Effector memory CD8-positive, alpha-beta T cell (primary cell): Measurements from ENCODE around the gene DUSP15.

ENCODE experiments used
- ATAC-seq: fragments of 150-1000 bp; cut with Tn5 transposase; replicated peaks from 2 replicates; pipeline ENCODE4 v1.10.0; 2021; ENCODE audit warnings: mild to moderate bottlenecking, moderate library complexity
- DNase-seq, 3 experiments: peaks; one replicate each; pipeline ENCODE4 v3.0.0; 2021
- H3K27ac Mint-ChIP-seq, 2 donors: one replicate each; pipeline ENCODE4 v1.8.0; 2022; ENCODE audit warnings: mild to moderate bottlenecking in 2 of 2, mixed read lengths in 2 of 2, moderate library complexity in 2 of 2
- H3K27me3 Mint-ChIP-seq, 2 donors: one replicate each; pipeline ENCODE4 v1.8.0; 2022; ENCODE audit warnings: mixed read lengths in 2 of 2
- H3K36me3 Mint-ChIP-seq: one replicate; pipeline ENCODE4 v1.8.0; 2022; ENCODE audit warnings: mild to moderate bottlenecking, moderate library complexity, mixed read lengths; ENCODE audit not compliant: insufficient read depth
- H3K4me1 Mint-ChIP-seq, 2 donors: one replicate each; pipeline ENCODE4 v1.8.0; 2022; ENCODE audit warnings: low read depth in 2 of 2, mixed read lengths in 2 of 2
- H3K4me3 Mint-ChIP-seq, 2 donors: one replicate each; pipeline ENCODE4 v1.8.0; 2022; ENCODE audit warnings: mild to moderate bottlenecking in 2 of 2, mixed read lengths in 2 of 2, moderate library complexity in 2 of 2
- H3K9me3 Mint-ChIP-seq, 2 donors: one replicate each; pipeline ENCODE4 v1.8.0; 2022; ENCODE audit warnings: mixed read lengths in 2 of 2

The DUSP15 gene

DNA sequence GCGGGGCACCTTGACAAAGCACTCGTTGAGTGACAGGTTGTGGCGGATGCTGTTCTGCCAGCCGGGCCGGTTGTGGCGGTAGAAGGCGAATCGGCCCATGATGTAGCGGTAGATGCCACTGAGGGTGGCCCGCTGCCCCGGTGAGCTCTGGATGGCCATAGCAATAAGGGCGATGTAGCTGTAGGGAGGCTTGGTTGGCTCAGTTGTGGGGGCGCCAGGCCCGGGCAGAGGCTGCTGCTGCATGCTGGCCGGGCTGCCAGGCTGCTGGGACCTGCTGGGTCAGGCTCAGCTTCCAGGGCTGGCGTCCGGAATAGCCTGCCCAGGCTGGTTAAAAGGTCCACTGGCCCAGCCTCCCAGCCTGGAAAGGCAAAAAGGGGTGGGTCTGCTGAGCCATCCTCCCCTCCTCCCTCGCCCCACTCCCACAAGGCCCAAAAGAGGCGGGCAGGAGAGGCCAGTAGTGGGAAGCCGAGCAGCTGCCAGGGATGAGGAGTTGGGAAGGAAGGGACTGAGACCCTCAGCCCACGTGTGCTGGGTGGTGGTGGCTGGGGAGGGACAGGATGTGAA, 24.9 kb downstream of the DUSP15 start, which contains the start of gene FOXS1:
FOXS1 (minus strand) TSS at position 305 of the 564 bp plus-strand sequence; CDS start at position 243, 62 bp downstream.
- Mint-ChIP-seq H3K27me3 (peaks cover 5 to 11% of the 10 kb centered on the region in 2 donors), H3K4me3 (no peak within 1 kb of the TSS), H3K4me1 (no peaks in the 10 kb centered on the region), H3K9me3 (no peaks in the 10 kb centered on the region), H3K27ac (no peak within 1 kb of the TSS), H3K36me3 (no peaks in the 10 kb centered on the region)
- DNase-seq, result no peak
- peak; percentile 19 for ATAC-seq

DNA sequence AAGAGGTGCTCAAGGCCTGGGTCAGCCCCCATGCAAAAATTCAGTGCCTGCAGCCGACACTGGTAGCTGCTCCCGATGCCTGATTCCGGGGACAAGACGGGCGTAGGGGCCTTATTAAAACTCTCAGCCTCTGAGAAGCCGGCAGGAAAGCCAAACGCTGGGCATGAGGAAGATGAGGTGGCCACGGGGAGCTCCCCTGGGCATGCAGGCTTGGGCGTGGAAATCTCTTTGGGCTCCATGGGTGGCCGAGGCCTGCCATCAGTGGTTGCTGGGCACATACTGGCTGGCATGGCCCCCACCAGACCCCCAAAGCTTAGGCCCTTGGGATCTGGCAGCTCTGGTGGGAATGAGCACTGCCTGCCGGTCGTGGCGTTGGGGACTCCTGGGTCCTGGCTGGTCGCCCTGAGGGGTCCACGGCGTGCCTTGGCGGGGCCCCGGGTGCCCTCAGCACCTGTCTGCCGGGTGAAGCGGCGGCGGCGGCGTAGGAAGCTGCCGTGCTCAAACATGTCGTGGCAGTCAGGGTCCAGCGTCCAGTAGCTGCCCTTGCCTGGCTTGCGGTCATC, 25.5 kb downstream of the DUSP15 start:
- peak; percentile 18 for ATAC-seq
- no peaks in the 10 kb centered on the region for H3K9me3 Mint-ChIP-seq

GRCh38 chr20:31843881-31844280, 26.4 kb downstream of the DUSP15 start:
- Mint-ChIP-seq H3K4me3 (no peak overlapping the region), H3K27ac (peak overlapping the region in 1 of 2 donors; percentile 28), H3K9me3 (no peaks in the 10 kb centered on the region), H3K27me3 (peaks cover 0 to 5% of the 10 kb centered on the region in 2 donors), H3K4me1 (no peaks in the 10 kb centered on the region), H3K36me3 (no peaks in the 10 kb centered on the region)
- peak; percentile 30 for ATAC-seq
- no peak for DNase-seq

More for the DNA sequence above, 25.5 kb downstream of the DUSP15 start:
- H3K36me3 Mint-ChIP-seq, result no peaks in the 10 kb centered on the region
- H3K27ac Mint-ChIP-seq, result no peak overlapping the region
- no peak for DNase-seq
- H3K4me3 Mint-ChIP-seq, result no peak overlapping the region
- H3K4me1 Mint-ChIP-seq, result no peaks in the 10 kb centered on the region
- peaks cover 0 to 7% of the 10 kb centered on the region in 2 donors for H3K27me3 Mint-ChIP-seq

- H3K27me3 Mint-ChIP-seq, result no peaks in the 10 kb centered on the region
- H3K27ac Mint-ChIP-seq, result peak overlapping the region in 1 of 2 donors; percentile 28
- ATAC-seq, result peak; percentile 10
- no peak overlapping the region for H3K4me3 Mint-ChIP-seq
- H3K9me3 Mint-ChIP-seq, result no peaks in the 10 kb centered on the region
- no peak for DNase-seq
- H3K4me1 Mint-ChIP-seq, result no peaks in the 10 kb centered on the region
- H3K36me3 Mint-ChIP-seq, result no peaks in the 10 kb centered on the region
These were observed 27.0 kb downstream of the DUSP15 start for GRCh38 chr20:31843288-31843687.

DNA sequence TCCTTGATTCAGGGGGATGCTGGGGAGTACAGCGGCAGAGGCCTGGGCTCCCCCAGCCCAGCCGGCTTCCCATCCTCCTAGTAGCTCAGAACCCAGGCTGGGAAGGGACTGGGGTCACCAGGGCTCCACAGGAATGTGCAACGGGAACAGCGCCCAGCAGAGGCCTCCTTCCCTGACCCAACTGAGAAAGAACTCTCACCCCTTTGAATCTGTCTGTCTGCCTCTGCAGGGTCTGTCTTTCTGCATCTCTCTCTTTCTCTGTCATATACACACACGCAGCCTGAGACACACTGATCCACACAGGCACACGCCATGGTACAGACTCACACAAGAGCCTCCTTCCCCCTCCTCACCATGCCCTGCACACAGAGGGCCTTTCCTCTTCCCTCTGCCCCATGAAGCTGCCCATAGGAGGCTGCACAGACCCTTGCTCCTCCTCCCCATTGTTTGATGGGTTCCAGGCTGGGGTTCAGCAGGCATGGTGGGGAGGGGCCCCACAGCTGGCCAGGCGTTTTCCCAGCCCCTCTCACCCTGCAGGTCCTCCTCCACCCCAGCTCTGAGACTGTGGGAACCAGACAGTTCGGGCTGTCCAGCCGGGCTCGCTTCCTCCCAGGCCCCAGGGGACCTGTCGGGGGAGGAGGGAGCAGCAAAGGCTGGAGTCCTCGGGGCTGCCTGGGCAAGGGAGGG, 27.7 kb downstream of the DUSP15 start:
- Mint-ChIP-seq H3K36me3 (no peaks in the 10 kb centered on the region), H3K4me1 (no peaks in the 10 kb centered on the region), H3K27me3 (no peaks in the 10 kb centered on the region), H3K27ac (no peak overlapping the region), H3K9me3 (no peaks in the 10 kb centered on the region), H3K4me3 (no peak overlapping the region)
- ATAC-seq (no peak), DNase-seq (no peak)

DNA sequence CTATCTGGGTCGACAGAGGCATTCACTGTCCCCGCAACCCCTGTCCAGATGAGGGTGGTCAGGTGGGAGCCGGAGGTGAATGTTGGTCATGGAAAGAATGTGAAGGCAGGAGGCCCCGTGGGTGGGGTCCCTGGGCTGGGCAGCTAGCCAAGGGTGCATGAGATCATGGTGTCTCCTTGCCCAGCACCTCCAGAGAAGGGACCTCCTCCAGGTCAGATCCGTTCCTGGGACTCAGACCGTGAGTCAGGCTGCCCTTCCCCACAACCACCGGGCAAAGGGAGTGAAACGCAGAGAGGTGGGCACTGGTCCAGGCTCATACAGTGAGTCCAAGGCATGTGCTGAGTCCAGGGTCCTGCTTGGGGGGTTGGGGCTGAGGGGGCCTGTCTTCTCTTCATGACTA, 28.4 kb downstream of the DUSP15 start:
- Mint-ChIP-seq H3K4me3 (no peak overlapping the region), H3K27ac (no peak overlapping the region), H3K4me1 (no peaks in the 10 kb centered on the region), H3K9me3 (no peaks in the 10 kb centered on the region), H3K36me3 (peaks cover 3% of the 10 kb centered on the region), H3K27me3 (no peaks in the 10 kb centered on the region)
- DNase-seq (no peak), ATAC-seq (no peak)

DNA sequence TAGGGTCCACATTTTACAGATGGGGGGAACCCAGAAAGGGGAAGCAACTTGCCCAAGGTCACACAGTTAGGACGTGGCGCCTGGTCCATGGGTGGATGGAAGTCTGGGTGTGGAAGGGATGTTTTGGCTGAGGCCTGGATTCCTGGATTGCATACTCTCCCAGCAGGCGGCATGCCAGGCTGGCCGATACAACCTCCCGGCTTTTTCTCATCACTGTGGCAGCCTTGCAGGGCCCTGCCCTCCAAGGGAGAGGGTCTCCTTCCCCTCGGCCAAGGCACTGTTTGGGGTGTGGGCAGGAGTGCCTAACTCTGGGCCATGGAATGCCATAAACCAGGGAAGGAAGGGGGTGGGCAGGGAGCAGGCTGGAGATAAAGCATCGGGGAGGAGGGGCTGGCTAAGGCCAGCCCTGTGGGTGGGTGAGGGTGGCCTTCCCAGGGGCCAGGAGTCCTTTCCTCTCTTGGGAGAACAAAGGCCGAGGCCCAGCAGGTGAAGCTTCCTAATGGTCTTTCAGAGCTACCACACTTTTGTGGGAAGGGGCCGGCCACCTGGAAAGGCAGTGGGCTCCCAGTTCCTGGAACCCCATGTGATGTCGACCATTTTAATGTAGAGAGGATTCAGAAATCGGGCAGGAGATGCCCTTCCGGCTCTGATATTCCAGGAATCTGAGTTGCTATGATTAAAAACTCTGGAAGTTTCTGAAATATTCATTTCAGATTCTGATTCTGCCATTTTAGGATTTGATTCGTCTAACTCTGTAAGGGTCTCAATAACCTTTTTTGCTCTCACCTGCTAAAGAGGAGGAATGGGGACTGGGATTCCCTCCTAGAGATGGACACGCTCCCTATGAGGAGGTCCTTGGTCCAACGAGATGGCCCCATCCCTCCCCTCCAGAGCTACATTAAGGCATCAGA, 29.2 kb downstream of the DUSP15 start:
- DNase-seq (no peak), ATAC-seq (no peak)
- Mint-ChIP-seq H3K27ac (no peak overlapping the region), H3K36me3 (peaks cover 3% of the 10 kb centered on the region), H3K4me3 (no peak overlapping the region), H3K4me1 (peaks cover 3 to 5% of the 10 kb centered on the region in 2 donors), H3K27me3 (no peaks in the 10 kb centered on the region), H3K9me3 (no peaks in the 10 kb centered on the region)

DNA sequence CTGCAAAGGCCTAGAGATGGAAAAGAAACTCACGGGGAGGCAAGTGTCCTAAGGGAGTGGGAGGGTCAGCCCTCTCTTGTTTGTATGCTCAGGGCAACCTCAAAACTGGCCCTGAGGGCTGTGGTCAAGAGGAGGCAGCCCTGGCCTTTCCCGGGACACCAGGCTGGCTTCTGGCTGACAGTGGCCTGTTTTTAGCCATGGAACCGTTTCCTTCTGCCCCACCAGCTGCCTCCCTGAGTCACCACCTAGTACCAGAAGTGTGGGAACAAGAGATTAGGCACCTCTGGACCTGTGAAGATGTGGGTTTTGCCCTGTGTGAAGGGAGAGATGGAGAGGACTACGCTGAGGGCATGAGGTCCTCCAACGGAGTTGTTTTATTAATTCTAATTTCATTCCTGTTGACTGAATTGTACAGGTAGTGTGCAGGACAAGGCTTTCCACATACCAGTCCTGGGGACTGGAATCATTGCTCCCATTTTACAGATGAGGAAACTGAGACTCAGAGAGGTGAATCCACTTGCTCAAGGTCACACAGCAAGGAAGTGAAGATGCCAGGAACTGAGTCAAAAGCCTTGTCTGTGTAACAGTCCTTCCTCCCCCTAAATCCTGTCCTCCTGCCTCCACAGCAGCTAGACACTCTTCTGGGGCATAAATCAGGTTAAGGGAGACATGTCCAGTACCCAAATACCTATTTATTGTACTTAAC, 30.4 kb downstream of the DUSP15 start:
- DNase-seq (no peak), ATAC-seq (no peak)
- Mint-ChIP-seq H3K27me3 (no peaks in the 10 kb centered on the region), H3K9me3 (no peaks in the 10 kb centered on the region), H3K27ac (no peak overlapping the region), H3K4me3 (no peak overlapping the region), H3K36me3 (peaks cover 3% of the 10 kb centered on the region), H3K4me1 (peaks cover 10% of the 10 kb centered on the region in 2 donors)

DNA sequence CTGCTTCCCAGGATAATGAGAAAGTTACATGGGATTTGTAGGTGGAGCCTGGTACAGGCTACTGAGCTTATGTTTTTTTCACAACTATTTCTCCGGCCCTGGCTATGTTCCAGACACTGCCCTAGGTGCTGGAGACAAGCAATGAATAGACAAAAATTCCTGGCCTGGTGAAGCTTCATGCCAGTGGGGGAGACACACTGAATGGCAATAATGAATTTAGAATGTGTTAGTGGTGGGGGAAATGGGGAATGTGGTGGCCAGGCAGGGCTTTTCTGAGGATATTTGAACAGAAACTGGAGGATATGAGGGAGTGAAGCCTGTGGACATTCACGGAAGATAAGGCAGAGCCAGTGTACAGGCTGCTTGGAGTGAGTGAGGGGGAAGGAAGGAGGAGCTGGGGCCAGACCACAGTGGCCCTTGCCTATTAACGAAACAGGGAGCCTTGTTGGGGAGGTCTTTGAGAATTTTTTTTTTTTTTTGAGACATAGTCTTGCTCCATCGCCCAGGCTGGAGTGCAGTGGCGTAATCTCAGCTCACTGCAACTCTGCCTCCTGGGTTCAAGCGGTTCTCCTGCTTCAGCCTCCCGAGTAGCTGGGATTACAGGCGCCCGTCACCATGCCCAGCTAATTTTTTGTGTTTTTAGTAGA, 31.6 kb downstream of the DUSP15 start:
- Mint-ChIP-seq H3K4me3 (no peak overlapping the region), H3K4me1 (peaks cover 10% of the 10 kb centered on the region in 2 donors), H3K36me3 (peaks cover 3% of the 10 kb centered on the region), H3K9me3 (no peaks in the 10 kb centered on the region), H3K27me3 (no peaks in the 10 kb centered on the region), H3K27ac (no peak overlapping the region)
- DNase-seq, result no peak
- no peak for ATAC-seq

- no peak overlapping the region for H3K27ac Mint-ChIP-seq
- peaks cover 10 to 11% of the 10 kb centered on the region in 2 donors for H3K4me1 Mint-ChIP-seq
- no peak for DNase-seq
- no peak for ATAC-seq
- no peaks in the 10 kb centered on the region for H3K27me3 Mint-ChIP-seq
- H3K36me3 Mint-ChIP-seq, result peaks cover 3% of the 10 kb centered on the region
- H3K9me3 Mint-ChIP-seq, result no peaks in the 10 kb centered on the region
- no peak overlapping the region for H3K4me3 Mint-ChIP-seq
These were observed 32.4 kb downstream of the DUSP15 start for GRCh38 chr20:31837896-31838397.

DNA sequence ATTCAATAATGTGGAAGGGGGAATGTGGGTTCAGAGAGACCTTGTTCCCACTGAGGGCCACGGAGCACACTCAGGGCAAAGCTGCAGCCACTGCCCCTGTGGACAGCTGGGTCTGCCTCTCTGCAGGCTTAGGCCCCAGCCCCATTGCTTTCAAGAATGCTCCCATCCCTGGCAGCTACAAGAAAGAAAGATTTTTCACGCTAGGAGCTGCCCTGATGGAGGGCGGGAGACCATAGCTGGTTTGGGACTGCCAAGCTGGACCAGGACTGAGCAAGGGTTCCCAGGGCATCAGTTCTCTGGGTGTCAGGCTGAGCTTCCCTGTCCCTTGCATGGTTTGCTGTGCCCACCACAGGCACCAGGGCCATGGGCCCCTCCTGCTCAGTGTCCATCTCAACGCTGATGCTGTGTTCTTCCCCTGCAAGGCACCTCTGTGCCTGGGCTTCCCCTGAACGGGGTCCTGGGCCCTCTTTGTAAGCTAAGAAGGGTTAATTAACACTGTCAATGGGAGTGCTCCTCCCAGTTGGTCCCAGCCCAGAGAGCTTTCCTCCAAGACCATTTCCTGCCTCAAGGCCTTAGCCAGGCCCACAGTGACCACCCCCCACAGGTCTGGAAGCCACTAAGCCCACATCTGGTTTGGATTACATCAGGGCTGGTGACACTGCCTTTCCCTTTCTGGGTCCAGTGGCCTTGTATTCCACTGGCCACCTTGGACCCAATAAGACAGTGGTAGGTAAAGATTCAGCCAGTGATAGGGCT, 33.3 kb downstream of the DUSP15 start:
- no peak overlapping the region for H3K27ac Mint-ChIP-seq
- DNase-seq (no peak), ATAC-seq (no peak)
- no peak overlapping the region for H3K4me3 Mint-ChIP-seq
- H3K27me3 Mint-ChIP-seq, result no peaks in the 10 kb centered on the region
- H3K36me3 Mint-ChIP-seq, result peaks cover 3% of the 10 kb centered on the region
- H3K9me3 Mint-ChIP-seq, result no peaks in the 10 kb centered on the region
- peaks cover 10 to 11% of the 10 kb centered on the region in 2 donors for H3K4me1 Mint-ChIP-seq
